Mucosa of descending colon (tissue), 3 donors: ENCODE data around the gene KCTD5. TPM values are rescaled to one million over a fixed set of nuclear protein-coding genes. Genes with fewer than 3 reads are reported as not detected.
"Not testable (repeated sequence)": the region's sequence is repeated elsewhere in the genome, so short reads cannot be mapped to it uniquely, and the experiment has no call there.

Experiments
- ATAC-seq: fragments of 200-7000 bp; cut with Tn5 transposase; one replicate; pipeline ENCODE4 v1.9.1; 2020; ENCODE audit warnings: mild to moderate bottlenecking, moderate library complexity
- DNase-seq, 3 donors: peaks; one replicate each; pipeline ENCODE4 v3.0.0-alpha.2; 2020
- H3K36me3 ChIP-seq: fragments of 200-600 bp; one replicate; pipeline ENCODE4 v1.8.0; 2021; ENCODE audit warnings: low read depth, mild to moderate bottlenecking
- H3K4me1 ChIP-seq: fragments of 200-600 bp; one replicate; pipeline ENCODE4 v1.8.0; 2021; ENCODE audit warnings: low read depth, mild to moderate bottlenecking
- H3K4me3 ChIP-seq: fragments of 200-600 bp; one replicate; pipeline ENCODE4 v1.8.0; 2021; ENCODE audit warnings: mild to moderate bottlenecking
- H3K9me3 ChIP-seq: fragments of 200-600 bp; one replicate; pipeline ENCODE4 v1.8.0; 2021; ENCODE audit warnings: mild to moderate bottlenecking
- intact Hi-C, 2 donors: fragments of 100-400 bp; cut with DNase I in 1 of 2; cut with micrococcal nuclease in 1 of 2; formaldehyde crosslinking; loops; one replicate each; pipeline versions ENCODE4 v1.11.0 to v1.11.1; 2022; cut with DNase I, micrococcal nuclease
- total RNA-seq, 3 donors: library from RNA; stranded (reverse); fragmentation: NEBNext Ultra II Directional in 2 of 3; extraction: Animal tissue kit (Norgen Biotek cat#: 25700) in 2 of 3; gene quantifications; one replicate each; pipeline versions ENCODE4 v1.2.1 to v1.2.4, GENCODE V29; 2021 to 2023
- TF ChIP-seq, protein P1 (sequence below): fragments of 200-600 bp; IDR thresholded peaks from one replicate; pipeline ENCODE4 v1.8.0; 2022; ENCODE audit warnings: antibody characterized with exemption, mild to moderate bottlenecking
- donor health status: DM: no; HTN: no; CAD: no; lungs with moderate emphysema.
- donor health status: DM: no; HTN: no; CAD: no.
- donor health status: DM: no; HTN: yes; CAD: no.

The KCTD5 gene
- total RNA-seq, 3 donors from 2014 or later, result 28.2 to 80.7 (median 48.5) TPM

DNA sequence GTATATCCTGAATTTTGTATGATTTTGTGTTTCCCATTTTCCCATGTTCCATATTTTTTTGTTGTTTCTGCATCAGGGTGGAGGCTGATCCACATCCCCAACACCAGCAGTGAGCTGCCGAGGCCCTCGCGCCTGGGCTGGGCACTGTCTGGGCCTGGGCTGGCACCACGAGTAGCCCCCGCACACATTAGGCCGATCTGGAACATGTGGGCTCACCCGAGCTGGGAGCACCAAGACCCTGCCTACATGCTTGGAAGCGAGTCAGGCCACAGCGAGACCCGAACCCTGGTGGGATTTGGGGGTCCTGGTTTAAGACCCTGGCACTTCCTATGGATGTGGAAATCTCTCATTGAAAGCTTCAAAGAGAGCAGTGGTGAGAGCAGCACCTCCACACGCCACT lies 8.5 kb downstream of the KCTD5 start:
- intact Hi-C loops, result no loop called here
- ATAC-seq (no peak), DNase-seq (peak in 1 of 3 donors; percentile 29)
- H3K4me3 ChIP-seq, result no peak overlapping the region
- TF ChIP-seq, protein P1, sequence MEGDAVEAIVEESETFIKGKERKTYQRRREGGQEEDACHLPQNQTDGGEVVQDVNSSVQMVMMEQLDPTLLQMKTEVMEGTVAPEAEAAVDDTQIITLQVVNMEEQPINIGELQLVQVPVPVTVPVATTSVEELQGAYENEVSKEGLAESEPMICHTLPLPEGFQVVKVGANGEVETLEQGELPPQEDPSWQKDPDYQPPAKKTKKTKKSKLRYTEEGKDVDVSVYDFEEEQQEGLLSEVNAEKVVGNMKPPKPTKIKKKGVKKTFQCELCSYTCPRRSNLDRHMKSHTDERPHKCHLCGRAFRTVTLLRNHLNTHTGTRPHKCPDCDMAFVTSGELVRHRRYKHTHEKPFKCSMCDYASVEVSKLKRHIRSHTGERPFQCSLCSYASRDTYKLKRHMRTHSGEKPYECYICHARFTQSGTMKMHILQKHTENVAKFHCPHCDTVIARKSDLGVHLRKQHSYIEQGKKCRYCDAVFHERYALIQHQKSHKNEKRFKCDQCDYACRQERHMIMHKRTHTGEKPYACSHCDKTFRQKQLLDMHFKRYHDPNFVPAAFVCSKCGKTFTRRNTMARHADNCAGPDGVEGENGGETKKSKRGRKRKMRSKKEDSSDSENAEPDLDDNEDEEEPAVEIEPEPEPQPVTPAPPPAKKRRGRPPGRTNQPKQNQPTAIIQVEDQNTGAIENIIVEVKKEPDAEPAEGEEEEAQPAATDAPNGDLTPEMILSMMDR, result no peak
- peaks cover 2% of the 10 kb centered on the region for H3K4me1 ChIP-seq
- H3K9me3 ChIP-seq, result no peaks in the 10 kb centered on the region
- no peaks in the 10 kb centered on the region for H3K36me3 ChIP-seq

DNA sequence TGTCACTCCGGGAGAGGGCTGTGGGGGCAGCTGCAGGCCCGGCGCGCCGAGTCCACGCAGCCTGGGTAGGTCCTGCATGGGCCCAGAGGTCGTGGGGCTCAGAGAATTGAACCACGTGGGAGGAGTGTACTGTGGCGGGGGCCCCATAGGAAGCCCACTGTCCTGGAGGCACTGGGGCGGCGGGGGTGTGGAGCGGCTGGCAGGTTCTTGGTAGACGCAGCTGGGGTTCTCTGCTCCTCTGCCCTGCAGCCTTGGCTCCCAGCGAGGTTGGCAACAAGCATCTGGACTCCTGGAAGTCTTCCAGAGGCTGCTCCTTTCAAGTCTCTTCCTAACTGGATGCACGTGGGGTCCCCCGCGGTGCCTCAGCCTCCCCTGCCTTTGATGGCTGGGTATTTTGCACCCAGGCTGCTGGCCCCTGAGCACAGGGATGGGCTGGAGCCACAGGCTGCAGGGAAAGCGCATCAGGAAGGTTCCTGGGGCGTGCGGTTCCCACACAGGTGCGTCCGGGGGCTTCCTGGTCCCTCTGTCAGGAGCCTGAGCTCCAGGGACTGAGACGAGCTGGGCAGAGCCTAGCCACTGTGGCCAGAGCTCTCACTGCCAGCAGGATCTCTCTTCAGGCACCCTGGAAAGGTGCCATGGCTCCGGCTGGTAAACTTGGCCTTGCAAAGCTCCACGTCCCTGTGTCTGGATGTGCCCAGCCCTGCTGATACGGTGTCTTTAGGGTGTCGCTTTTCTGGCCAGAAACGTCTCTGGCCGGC lies 9.3 kb downstream of the KCTD5 start:
- H3K9me3 ChIP-seq, result no peaks in the 10 kb centered on the region
- TF ChIP-seq, protein P1, result no peak
- H3K36me3 ChIP-seq, result no peaks in the 10 kb centered on the region
- H3K4me3 ChIP-seq, result no peak overlapping the region
- peaks cover 2% of the 10 kb centered on the region for H3K4me1 ChIP-seq
- intact Hi-C loops, result no loop called here
- DNase-seq, result peak in 1 of 3 donors; percentile 45
- ATAC-seq, result no peak

DNA sequence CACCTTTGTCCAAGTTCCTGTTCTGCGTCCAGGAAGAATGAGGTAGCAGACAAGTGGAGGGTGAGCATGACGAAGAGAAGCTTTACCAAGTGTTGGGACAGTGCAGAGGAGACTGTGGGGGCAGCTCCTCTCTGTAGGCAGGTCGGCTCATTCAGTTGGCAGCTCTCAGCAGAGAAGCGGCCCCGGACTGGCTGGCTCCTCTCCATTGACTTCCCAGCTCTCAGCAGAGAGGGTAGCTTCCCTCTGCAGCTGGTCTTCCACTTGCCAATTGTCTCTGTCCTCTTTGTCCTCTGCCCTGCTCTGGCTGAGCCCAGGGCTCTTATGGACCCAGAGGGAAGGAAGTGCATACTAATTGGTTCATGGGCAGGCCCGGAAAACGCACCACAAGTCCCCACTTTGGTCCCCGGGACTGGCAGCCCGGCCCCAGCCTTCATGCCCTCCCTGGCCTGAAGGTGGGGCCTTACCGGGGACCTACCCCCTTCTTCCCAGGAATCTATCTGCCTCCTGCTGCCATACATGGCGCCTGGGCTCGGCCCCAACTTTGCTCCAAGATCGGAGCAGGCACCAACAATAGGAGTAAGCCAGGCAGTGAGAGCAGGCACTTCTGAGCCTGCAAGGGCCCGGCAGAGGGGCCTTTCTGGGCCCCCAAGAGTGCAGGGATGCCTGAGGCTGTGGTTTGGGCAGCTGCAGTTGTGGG lies 10.1 kb downstream of the KCTD5 start:
- Histone ChIP-seq H3K4me3 (no peak overlapping the region), H3K36me3 (peaks cover 3% of the 10 kb centered on the region), H3K9me3 (no peaks in the 10 kb centered on the region), H3K4me1 (peaks cover 2% of the 10 kb centered on the region)
- DNase-seq (peak in 1 of 3 donors; percentile 21), ATAC-seq (no peak)
- intact Hi-C loops, result no loop called here
- TF ChIP-seq, protein P1, result no peak

DNA sequence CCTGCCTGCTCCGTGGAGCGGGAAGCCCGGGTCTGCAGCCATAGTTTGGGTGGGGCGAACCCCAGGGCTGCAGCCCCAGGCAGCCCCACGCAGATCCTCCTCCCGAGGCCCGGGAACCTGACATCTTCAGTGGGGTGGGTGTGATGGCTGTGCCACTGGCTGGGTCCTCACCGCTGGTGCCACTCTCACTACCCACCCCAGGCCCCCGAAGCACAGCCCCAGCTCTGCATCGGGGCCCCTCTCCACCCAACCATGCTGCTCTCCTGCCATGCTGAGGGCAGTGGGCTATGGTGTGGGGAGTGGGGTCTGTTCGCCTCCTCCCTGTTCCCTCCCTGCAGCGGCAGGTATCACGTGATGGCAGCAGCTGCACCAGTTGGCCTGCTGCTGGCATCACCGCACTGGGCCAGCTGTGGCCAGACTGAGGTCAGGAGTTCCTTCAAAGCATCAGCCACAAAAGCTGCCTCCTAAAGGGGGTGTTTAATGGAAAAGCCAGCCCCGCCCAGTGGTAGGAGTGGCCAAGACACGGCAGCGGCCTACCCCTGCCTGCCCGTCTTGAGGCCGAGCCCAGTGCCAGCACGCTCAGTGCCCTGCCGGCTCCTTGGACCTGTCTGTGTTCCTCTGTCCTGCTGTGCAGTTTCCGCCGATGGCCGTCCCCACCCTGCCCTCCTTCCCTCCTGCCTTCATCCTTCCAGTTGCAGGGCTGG lies 10.8 kb downstream of the KCTD5 start:
- H3K36me3 ChIP-seq, result peaks cover 4% of the 10 kb centered on the region
- no peaks in the 10 kb centered on the region for H3K4me1 ChIP-seq
- intact Hi-C loops, result no loop called here
- no peak overlapping the region for H3K4me3 ChIP-seq
- no peaks in the 10 kb centered on the region for H3K9me3 ChIP-seq
- DNase-seq (peak in 1 of 3 donors; percentile 20), ATAC-seq (peak; percentile 15)
- TF ChIP-seq, protein P1, result no peak

DNA sequence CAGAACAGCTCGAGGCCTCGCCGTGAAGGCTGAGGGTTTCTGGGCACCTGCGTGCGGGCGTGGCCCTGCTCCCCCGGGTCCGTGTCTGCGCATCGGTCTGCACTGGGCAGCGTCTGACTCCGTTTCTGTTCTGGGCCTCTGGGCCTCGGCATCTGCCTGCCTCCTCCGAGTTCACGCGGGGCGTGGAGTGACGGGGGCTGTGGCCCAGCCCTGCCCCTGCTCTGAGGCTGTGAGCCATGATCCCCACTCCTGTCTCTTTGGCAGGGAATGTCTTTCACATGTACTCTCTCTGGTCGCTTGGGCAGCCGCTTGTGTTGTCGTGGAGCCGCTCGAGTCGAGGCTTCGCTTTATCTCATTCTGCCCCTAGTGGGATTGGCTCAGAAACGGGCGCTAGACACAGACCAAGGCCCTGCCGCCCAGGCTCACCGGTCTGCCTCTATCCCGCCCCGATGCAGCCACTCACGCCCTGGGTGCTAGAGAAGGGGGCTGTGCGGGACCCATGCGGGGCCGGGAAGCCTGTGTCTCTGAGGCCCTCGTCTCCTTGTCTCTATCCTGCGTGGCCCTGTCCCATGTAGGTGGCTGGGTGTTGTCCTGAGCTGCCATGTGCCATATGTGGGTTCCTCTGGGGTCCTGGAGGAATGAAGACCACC lies 14.4 kb downstream of the KCTD5 start:
- ATAC-seq, H3K4me1 ChIP-seq, intact Hi-C loops, H3K36me3 ChIP-seq, H3K9me3 ChIP-seq, H3K4me3 ChIP-seq, DNase-seq: not testable (repeated sequence)
